Mammary microvascular endothelial cell (primary cell): ENCODE data around the gene TUT7. TPM values are rescaled to one million over a fixed set of nuclear protein-coding genes. Genes with fewer than 3 reads are reported as not detected.

Experiments used
- total RNA-seq: library from RNA; depleted of rRNA; stranded (reverse); fragments of >200 nt; gene quantifications from 2 replicates; pipeline ENCODE4 v1.2.3, GENCODE V29; 2015

Gene TUT7
- total RNA-seq = 10.7 and 11.2 TPM in 2 replicates

GRCh38 chr9:86354011-86354817 lies at the start of gene TUT7:
TSS of gene TUT7 (minus strand) at chr9:86354410. CDS start at chr9:86353199, 1,211 bp downstream.

GRCh38 chr9:86282077-86282978 lies 71.9 kb downstream of the TUT7 start, which contains the start of gene ISCA1:
TSS of gene ISCA1 (minus strand) at chr9:86282538. CDS start at chr9:86282458, 80 bp downstream.

GRCh38 chr9:86259557-86259956 lies 94.7 kb downstream of the TUT7 start, which contains the start of gene C9orf153:
TSS of gene C9orf153 (minus strand) at chr9:86259657. CDS start at chr9:86229603, 30,054 bp downstream.

Other genes with a start within 250 kb of the TUT7 start
- gene C9orf153, start 94.8 kb downstream of the TUT7 start, total RNA-seq = not detected in 2 replicates
- gene ISCA1, start 71.9 kb downstream of the TUT7 start, total RNA-seq = 28.7 and 34.9 TPM in 2 replicates